ENCODE measurements around the gene SMIM15. TPM values are rescaled to one million over a fixed set of nuclear protein-coding genes. Genes with fewer than 3 reads are reported as not detected.

SMIM15 gene
- total and polyA plus RNA-seq, 8 donors = 53.3 to 78.0 (median 68.8) TPM

GRCh38 chr5:61151893-61152292, 10.4 kb downstream of the SMIM15 start:
- DNase-seq (no peak), ATAC-seq (no peak)
- TF ChIP-seq CTCF (IDR thresholded peaks at IDR 0.05) = no peak
- H3K36me3 ChIP-seq = peaks cover 0 to 7% of the 10 kb centered on the region in 2 donors
- intact Hi-C loops (cut with DNase I) = no loop called here
- H3K9me3 ChIP-seq = no peaks in the 10 kb centered on the region
- H3K4me3 ChIP-seq = no peak overlapping the region
- H3K27ac ChIP-seq = no peak overlapping the region
- no peaks in the 10 kb centered on the region for H3K4me1 ChIP-seq
- H3K27me3 ChIP-seq = no peaks in the 10 kb centered on the region

GRCh38 chr5:61148515-61148914, 13.8 kb downstream of the SMIM15 start:
- TF ChIP-seq CTCF (IDR thresholded peaks at IDR 0.05) = no peak
- Histone ChIP-seq H3K4me1 (no peaks in the 10 kb centered on the region), H3K9me3 (no peaks in the 10 kb centered on the region), H3K27me3 (no peaks in the 10 kb centered on the region), H3K36me3 (no peaks in the 10 kb centered on the region), H3K27ac (no peak overlapping the region), H3K4me3 (no peak overlapping the region)
- no peak for ATAC-seq
- DNase-seq = no peak
- intact Hi-C loops (cut with DNase I) = no loop called here

GRCh38 chr5:61142811-61143210, 19.5 kb downstream of the SMIM15 start:
- DNase-seq = no peak
- Histone ChIP-seq H3K36me3 (no peaks in the 10 kb centered on the region), H3K4me1 (no peaks in the 10 kb centered on the region), H3K27ac (no peak overlapping the region), H3K27me3 (no peaks in the 10 kb centered on the region), H3K9me3 (no peaks in the 10 kb centered on the region), H3K4me3 (no peak overlapping the region)
- TF ChIP-seq CTCF (IDR thresholded peaks at IDR 0.05) = no peak
- intact Hi-C loops (cut with DNase I) = no loop called here
- no peak for ATAC-seq

GRCh38 chr5:61142391-61142790, 19.9 kb downstream of the SMIM15 start:
- intact Hi-C loops (cut with DNase I) = no loop called here
- Histone ChIP-seq H3K4me3 (no peak overlapping the region), H3K36me3 (no peaks in the 10 kb centered on the region), H3K27me3 (no peaks in the 10 kb centered on the region), H3K4me1 (no peaks in the 10 kb centered on the region), H3K9me3 (no peaks in the 10 kb centered on the region), H3K27ac (no peak overlapping the region)
- no peak for TF ChIP-seq CTCF (IDR thresholded peaks at IDR 0.05)
- DNase-seq = no peak
- no peak for ATAC-seq

GRCh38 chr5:61141801-61142200, 20.5 kb downstream of the SMIM15 start:
- no peaks in the 10 kb centered on the region for H3K4me1 ChIP-seq
- H3K9me3 ChIP-seq = no peaks in the 10 kb centered on the region
- H3K36me3 ChIP-seq = no peaks in the 10 kb centered on the region
- TF ChIP-seq CTCF (IDR thresholded peaks at IDR 0.05) = no peak
- intact Hi-C loops (cut with DNase I) = no loop called here
- H3K27ac ChIP-seq = no peak overlapping the region
- DNase-seq (no peak), ATAC-seq (no peak)
- no peaks in the 10 kb centered on the region for H3K27me3 ChIP-seq
- no peak overlapping the region for H3K4me3 ChIP-seq
